Neuronal stem cell (in vitro differentiated cells): Measurements from ENCODE around the gene TP53RK. TPM values are rescaled to one million over a fixed set of nuclear protein-coding genes. Genes with fewer than 3 reads are reported as not detected.

Experiments
- DNase-seq: peaks from one replicate; pipeline ENCODE4 v3.0.0-alpha.2; 2013; ENCODE audit warnings: low spot score
- H2AFZ ChIP-seq: one replicate; pipeline ENCODE4 v1.6.1; 2013; ENCODE audit warnings: mild to moderate bottlenecking, low read length, inconsistent platforms
- H2AK5ac ChIP-seq: 2 replicates; pipeline ENCODE4 v1.6.1; 2013; ENCODE audit warnings: low read depth, mild to moderate bottlenecking, inconsistent platforms, low read length, moderate library complexity, mixed read lengths
- H2BK120ac ChIP-seq: 2 replicates; pipeline ENCODE4 v1.6.1; 2013; ENCODE audit warnings: low read depth, mild to moderate bottlenecking, inconsistent platforms, low read length, moderate library complexity, mixed read lengths
- H2BK12ac ChIP-seq: one replicate; pipeline ENCODE4 v1.6.1; 2013; ENCODE audit warnings: low read length, inconsistent platforms
- H2BK15ac ChIP-seq: 2 replicates; pipeline ENCODE4 v1.6.1; 2013; ENCODE audit warnings: mild to moderate bottlenecking, low read length, inconsistent platforms, mixed read lengths
- H2BK5ac ChIP-seq: one replicate; pipeline ENCODE4 v1.6.1; 2013; ENCODE audit warnings: inconsistent platforms, mild to moderate bottlenecking, low read length, moderate library complexity
- H3K14ac ChIP-seq: one replicate; pipeline ENCODE4 v1.6.1; 2013; ENCODE audit warnings: low read length, inconsistent platforms
- H3K18ac ChIP-seq: 2 replicates; pipeline ENCODE4 v1.6.1; 2013; ENCODE audit warnings: low read length, inconsistent platforms
- H3K23ac ChIP-seq: 2 replicates; pipeline ENCODE4 v1.6.1; 2013; ENCODE audit warnings: low read depth, mild to moderate bottlenecking, mixed read lengths, low read length, inconsistent platforms; ENCODE audit not compliant: poor library complexity
- H3K27ac ChIP-seq: replicated peaks from 3 replicates; pipeline ENCODE4 v1.5.1; 2013; ENCODE audit warnings: low read length, inconsistent platforms
- H3K27me3 ChIP-seq, 3 experiments: 2 replicates each; pipeline ENCODE4 v1.6.1; 2013; ENCODE audit warnings: low read length in 3 of 3, mild to moderate bottlenecking in 2 of 3, inconsistent platforms in 1 of 3, low read depth in 1 of 3, mixed read lengths in 1 of 3, moderate library complexity in 1 of 3; ENCODE audit not compliant: control insufficient read depth in 3 of 3, insufficient read depth in 3 of 3
- H3K36me3 ChIP-seq, 2 donors: replicated peaks in 1 of 2; 2 replicates each; pipeline ENCODE4 v1.6.1; 2013; ENCODE audit warnings: low read length in 2 of 2; ENCODE audit not compliant: control insufficient read depth in 2 of 2, insufficient read depth in 2 of 2
- H3K4ac ChIP-seq: 2 replicates; pipeline ENCODE4 v1.6.1; 2013; ENCODE audit warnings: inconsistent platforms, mild to moderate bottlenecking, low read length, moderate library complexity
- H3K4me1 ChIP-seq, 2 donors: 1 replicate in 1 of 2; 2 replicates in 1 of 2; pipeline ENCODE4 v1.6.1; 2013; ENCODE audit warnings: low read length in 2 of 2, low read depth in 1 of 2; ENCODE audit not compliant: control insufficient read depth in 2 of 2, insufficient read depth in 1 of 2
- H3K4me2 ChIP-seq: one replicate; pipeline ENCODE4 v1.6.1; 2013; ENCODE audit warnings: mild to moderate bottlenecking, low read length, inconsistent platforms; ENCODE audit not compliant: insufficient read depth, poor library complexity, severe bottlenecking
- H3K4me3 ChIP-seq, 2 donors: 2 replicates each; pipeline ENCODE4 v1.5.1; 2013; ENCODE audit warnings: low read length in 2 of 2, mild to moderate bottlenecking in 2 of 2, inconsistent platforms in 1 of 2, moderate library complexity in 1 of 2
- H3K79me1 ChIP-seq: one replicate; pipeline ENCODE4 v1.6.1; 2013; ENCODE audit warnings: low read depth, mild to moderate bottlenecking, inconsistent platforms, low read length, moderate library complexity
- H3K9ac ChIP-seq: one replicate; pipeline ENCODE4 v1.6.1; 2013; ENCODE audit warnings: mild to moderate bottlenecking, low read depth, low read length, inconsistent platforms; ENCODE audit not compliant: poor library complexity
- H3K9me3 ChIP-seq, 2 donors: replicated peaks in 1 of 2; 2 replicates each; pipeline versions ENCODE3 to v1.6.1; 2013; ENCODE audit warnings: low read length in 2 of 2, mild to moderate bottlenecking in 2 of 2, inconsistent platforms in 1 of 2, low read depth in 1 of 2, mixed read lengths in 1 of 2, moderate library complexity in 1 of 2; ENCODE audit not compliant: control insufficient read depth in 2 of 2, insufficient read depth in 1 of 2
- H4K8ac ChIP-seq: one replicate; pipeline ENCODE4 v1.6.1; 2013; ENCODE audit warnings: low read depth, mild to moderate bottlenecking, inconsistent platforms, low read length, moderate library complexity
- H4K91ac ChIP-seq: one replicate; pipeline ENCODE4 v1.6.1; 2013; ENCODE audit warnings: low read length, low read depth, mild to moderate bottlenecking, inconsistent platforms; ENCODE audit not compliant: poor library complexity
- WGBS, 2 donors: extraction: QIAGEN DNeasy Blood & Tissue Kit; methylation state at CpG; one replicate each; pipeline ENCODE4 v1.1.7; 2013; ENCODE audit warnings: missing lambda C conversion rate in 2 of 2, mixed read lengths in 1 of 2; ENCODE audit not compliant: insufficient read length in 2 of 2, insufficient replicate concordance in 1 of 2; ENCODE audit errors: extremely low coverage in 2 of 2; 5-methylcytosine and 5-hydroxymethylcytosine counted together
- polyA plus RNA-seq, 2 experiments: library from polyadenylated mRNA; stranded (reverse); fragments of 200-250 nt; gene quantifications; one replicate each; pipeline ENCODE4 v1.2.3, GENCODE V29; 2013

The TP53RK gene
- polyA plus RNA-seq (2013, experiment 1 of 2), result 10.8 TPM
- 11.5 TPM for polyA plus RNA-seq (2013, experiment 2 of 2)

GRCh38 chr20:46689082-46689753, at the start of gene TP53RK:
TP53RK (minus strand) TSS chr20:46689444; CDS start chr20:46689414, 30 bp downstream.
- H2BK12ac ChIP-seq, result peak within 1 kb of the TSS; percentile 86
- peak within 1 kb of the TSS; percentile 86 for H2AFZ ChIP-seq
- peak within 1 kb of the TSS; percentile 66 to 97 for H3K4me3 ChIP-seq
- H2BK15ac ChIP-seq, result no peak within 1 kb of the TSS
- WGBS, 2 donors, result no CpG with 5 or more reads among the region's 71 CpGs
- peak; percentile 100 for DNase-seq
- H2BK5ac ChIP-seq, result peak within 1 kb of the TSS; percentile 89
- H3K36me3 ChIP-seq, result peaks cover 9 to 30% of the 10 kb centered on the region in 2 donors
- peak within 1 kb of the TSS; percentile 97 for H3K27ac ChIP-seq
- H3K18ac ChIP-seq, result peak within 1 kb of the TSS; percentile 97
- H2AK5ac ChIP-seq, result peak within 1 kb of the TSS; percentile 51
- H3K79me1 ChIP-seq, result peaks cover 2% of the 10 kb centered on the region
- H3K23ac ChIP-seq, result peak within 1 kb of the TSS; percentile 94
- peaks cover 6 to 9% of the 10 kb centered on the region in 2 donors for H3K4me1 ChIP-seq
- no peak within 1 kb of the TSS for H3K4ac ChIP-seq
- H3K9ac ChIP-seq, result peak within 1 kb of the TSS; percentile 98
- H3K14ac ChIP-seq, result peak within 1 kb of the TSS; percentile 65
- no peak within 1 kb of the TSS for H4K8ac ChIP-seq
- no peaks in the 10 kb centered on the region for H3K27me3 ChIP-seq
- H3K9me3 ChIP-seq, result no peaks in the 10 kb centered on the region
- H3K4me2 ChIP-seq, result peak within 1 kb of the TSS; percentile 65
- no peak within 1 kb of the TSS for H4K91ac ChIP-seq
- H2BK120ac ChIP-seq, result no peak within 1 kb of the TSS

- Histone ChIP-seq H2BK15ac (no peak overlapping the region), H3K4ac (no peak overlapping the region), H2BK12ac (no peak overlapping the region), H2AK5ac (no peak overlapping the region), H3K4me2 (no peak overlapping the region), H2BK5ac (no peak overlapping the region), H2BK120ac (no peak overlapping the region), H3K36me3 (no peaks in the 10 kb centered on the region), H2AFZ (no peak overlapping the region), H3K79me1 (no peaks in the 10 kb centered on the region), H3K9ac (no peak overlapping the region), H4K91ac (no peak overlapping the region), H3K14ac (no peak overlapping the region), H3K4me3 (no peak overlapping the region), H3K4me1 (no peaks in the 10 kb centered on the region), H3K27ac (no peak overlapping the region), H3K18ac (no peak overlapping the region), H3K9me3 (no peaks in the 10 kb centered on the region), H3K27me3 (no peaks in the 10 kb centered on the region), H4K8ac (no peak overlapping the region), H3K23ac (no peak overlapping the region)
- DNase-seq, result no peak
- WGBS, 2 donors, result no CpG with 5 or more reads among the region's 2 CpGs
Measured at GRCh38 chr20:46735436-46735835, 46.2 kb upstream of the TP53RK start.

GRCh38 chr20:46731770-46732169, 42.5 kb upstream of the TP53RK start:
- Histone ChIP-seq H3K4ac (no peak overlapping the region), H2AFZ (no peak overlapping the region), H3K79me1 (no peaks in the 10 kb centered on the region), H2BK12ac (no peak overlapping the region), H3K9me3 (no peaks in the 10 kb centered on the region), H3K36me3 (peaks cover 0 to 2% of the 10 kb centered on the region in 2 donors), H3K9ac (no peak overlapping the region), H2AK5ac (no peak overlapping the region), H2BK15ac (no peak overlapping the region), H2BK120ac (no peak overlapping the region), H2BK5ac (no peak overlapping the region), H3K4me2 (no peak overlapping the region), H3K27me3 (no peaks in the 10 kb centered on the region), H4K8ac (no peak overlapping the region), H3K14ac (no peak overlapping the region), H3K27ac (no peak overlapping the region), H3K23ac (no peak overlapping the region), H3K18ac (no peak overlapping the region), H3K4me1 (no peaks in the 10 kb centered on the region), H3K4me3 (no peak overlapping the region), H4K91ac (no peak overlapping the region)
- WGBS, 2 donors, result no CpG with 5 or more reads among the region's 4 CpGs
- no peak for DNase-seq

GRCh38 chr20:46725186-46726165, 36.2 kb upstream of the TP53RK start:
- peak overlapping the region in 1 of 2 donors; percentile 53 for H3K4me3 ChIP-seq
- H2AK5ac ChIP-seq, result no peak overlapping the region
- no peak overlapping the region for H2BK15ac ChIP-seq
- no peak overlapping the region for H2BK5ac ChIP-seq
- H3K4me1 ChIP-seq, result no peaks in the 10 kb centered on the region
- H3K36me3 ChIP-seq, result peaks cover 0 to 5% of the 10 kb centered on the region in 2 donors
- no peak overlapping the region for H4K91ac ChIP-seq
- H3K79me1 ChIP-seq, result no peaks in the 10 kb centered on the region
- H2AFZ ChIP-seq, result no peak overlapping the region
- no peak overlapping the region for H3K4ac ChIP-seq
- no peak for DNase-seq
- H2BK120ac ChIP-seq, result no peak overlapping the region
- no peak overlapping the region for H2BK12ac ChIP-seq
- H3K27ac ChIP-seq, result no peak overlapping the region
- H4K8ac ChIP-seq, result peak overlapping the region; percentile 4
- H3K23ac ChIP-seq, result peak overlapping the region; percentile 38
- no peak overlapping the region for H3K14ac ChIP-seq
- H3K4me2 ChIP-seq, result no peak overlapping the region
- H3K18ac ChIP-seq, result no peak overlapping the region
- peak overlapping the region; percentile 5 for H3K9ac ChIP-seq
- H3K27me3 ChIP-seq, result no peaks in the 10 kb centered on the region
- peaks cover 0 to 2% of the 10 kb centered on the region in 2 donors for H3K9me3 ChIP-seq
- WGBS, 2 donors, result no CpG with 5 or more reads among the region's 27 CpGs
